ENCODE results near the gene FAIM2. TPM values are rescaled to one million over a fixed set of nuclear protein-coding genes. Genes with fewer than 3 reads are reported as not detected.

The FAIM2 gene
- total and polyA plus RNA-seq, 10 of the 15 experiments (the other 5 are each of a cell fraction or from before 2014, with no cell fraction given) = not detected

- BruUV-seq (replicated peaks) = no TSS peak
- TF ChIP-seq BCL11A (IDR thresholded peaks at IDR 0.05; ENCODE audit: low read depth, low read length) (no peak), SIX5 (IDR thresholded peaks at IDR 0.05; ENCODE audit: low read depth, low read length, severe bottlenecking) (no peak)
- Histone ChIP-seq H3K9ac (ENCODE audit: control insufficient read depth, insufficient read depth, low read length) (no peak overlapping the region), H3K9me3 (replicated peaks; ENCODE audit: control insufficient read depth, insufficient read depth, low read length) (no peaks in the 10 kb centered on the region), H4K20me1 (ENCODE audit: control insufficient read depth, insufficient read depth) (0 out of 2 replicates have a peak, but pooled peaks cover 2% of the 10 kb centered on the region), H2AFZ (ENCODE audit: control insufficient read depth, low read depth, low read length) (no peak overlapping the region), H3K4me1 (ENCODE audit: control insufficient read depth, insufficient read depth, low read length) (no peaks in the 10 kb centered on the region), H3K27me3 (replicated peaks in 1 of 2; ENCODE audit: control insufficient read depth in 2 of 2, insufficient read depth in 2 of 2, low read length in 1 of 2) (no peaks in the 10 kb centered on the region; a peak in 2 of 4 replicates), H3K79me2 (ENCODE audit: control insufficient read depth, insufficient read depth, low read length) (no peaks in the 10 kb centered on the region), H3K4me2 (ENCODE audit: control insufficient read depth, insufficient read depth) (no peak overlapping the region), H3K4me3 (no peak overlapping the region), H3K27ac (ENCODE audit: control insufficient read depth, insufficient read depth) (no peak overlapping the region), H3K36me3 (ENCODE audit: control insufficient read depth in 2 of 2, insufficient read depth in 2 of 2, low read length in 1 of 2) (no peaks in the 10 kb centered on the region)
- in situ Hi-C loops (cut with MboI) = no loop called here
- ChIA-PET CTCF (interaction anchor here (0.7 to 3.7 kb wide), 8 partner anchors 11 to 173 kb away, joined by 3 to 21 read pairs (median 7); no protein-coding TSS in a partner anchor), SMC1A (ENCODE audit: uncharacterized antibody, unreplicated experiment) (interaction anchor here (0.9 to 1.4 kb wide), 2 partner anchors 190 to 205 kb away, joined by 4 to 5 read pairs; no protein-coding TSS in a partner anchor), POLR2A (no interaction called here), RAD21 (ENCODE audit: unreplicated experiment) (no interaction called here)
- DNase-seq (ENCODE audit: low read depth, low spot score) = no peak
- no peak for FAIRE-seq
- WGBS (ENCODE audit: insufficient coverage, insufficient replicate concordance, low lambda C conversion rate, missing lambda C conversion rate) = 57% methylated on average over 8 of the region's 8 CpGs
- intact Hi-C loops (cut with micrococcal nuclease; ENCODE audit: unreplicated experiment) = loop anchor here (5.0 to 10.0 kb wide), 2 partner anchors 189 to 207 kb away; partner anchors contain the start of gene ASIC1
- no peak for ATAC-seq
These were observed 37.9 kb downstream of the FAIM2 start for GRCh38 chr12:49865782-49866135.

- DNase-seq (ENCODE audit: low read depth, low spot score) (no peak), FAIRE-seq (no peak), ATAC-seq (no peak)
- 47% methylated on average over 13 of the region's 13 CpGs for WGBS (ENCODE audit: insufficient coverage, insufficient replicate concordance, low lambda C conversion rate, missing lambda C conversion rate)
- Histone ChIP-seq H3K4me3 (no peak overlapping the region), H3K9ac (ENCODE audit: control insufficient read depth, insufficient read depth, low read length) (no peak overlapping the region), H3K27me3 (replicated peaks in 1 of 2; ENCODE audit: control insufficient read depth in 2 of 2, insufficient read depth in 2 of 2, low read length in 1 of 2) (no peaks in the 10 kb centered on the region; a peak in 2 of 4 replicates), H3K27ac (ENCODE audit: control insufficient read depth, insufficient read depth) (no peak overlapping the region), H3K79me2 (ENCODE audit: control insufficient read depth, insufficient read depth, low read length) (no peaks in the 10 kb centered on the region), H3K9me3 (replicated peaks; ENCODE audit: control insufficient read depth, insufficient read depth, low read length) (no peaks in the 10 kb centered on the region), H3K4me1 (ENCODE audit: control insufficient read depth, insufficient read depth, low read length) (no peaks in the 10 kb centered on the region), H3K4me2 (ENCODE audit: control insufficient read depth, insufficient read depth) (no peak overlapping the region), H2AFZ (ENCODE audit: control insufficient read depth, low read depth, low read length) (no peak overlapping the region), H3K36me3 (ENCODE audit: control insufficient read depth in 2 of 2, insufficient read depth in 2 of 2, low read length in 1 of 2) (no peaks in the 10 kb centered on the region), H4K20me1 (ENCODE audit: control insufficient read depth, insufficient read depth) (0 out of 2 replicates have a peak, but pooled peaks cover 2% of the 10 kb centered on the region)
- ChIA-PET POLR2A (no interaction called here), SMC1A (ENCODE audit: uncharacterized antibody, unreplicated experiment) (no interaction called here), RAD21 (ENCODE audit: unreplicated experiment) (no interaction called here), CTCF (interaction anchor here (0.6 to 3.7 kb wide), 7 partner anchors 15 to 124 kb away, joined by 3 to 21 read pairs (median 4); partner anchors contain the start of gene TMBIM6)
- intact Hi-C loops (cut with micrococcal nuclease; ENCODE audit: unreplicated experiment) (loop anchor here (5.0 to 10.0 kb wide), 2 partner anchors 190 to 207 kb away; partner anchors contain the start of gene ASIC1), in situ Hi-C loops (cut with MboI) (no loop called here)
- TF ChIP-seq SMARCA5 (IDR thresholded peaks at IDR 0.05) (no peak), HCFC1 (IDR thresholded peaks at IDR 0.05; ENCODE audit: low read length) (no peak)
- BruUV-seq (replicated peaks) = no TSS peak
These were observed 38.5 kb downstream of the FAIM2 start for GRCh38 chr12:49865109-49865781.

Data from GM12878 (cell line).